ENCODE results near the gene HBZ.
"Not testable (repeated sequence)": the region's sequence is repeated elsewhere in the genome, so short reads cannot be mapped to it uniquely, and the experiment has no call there.

Gene HBZ

DNA sequence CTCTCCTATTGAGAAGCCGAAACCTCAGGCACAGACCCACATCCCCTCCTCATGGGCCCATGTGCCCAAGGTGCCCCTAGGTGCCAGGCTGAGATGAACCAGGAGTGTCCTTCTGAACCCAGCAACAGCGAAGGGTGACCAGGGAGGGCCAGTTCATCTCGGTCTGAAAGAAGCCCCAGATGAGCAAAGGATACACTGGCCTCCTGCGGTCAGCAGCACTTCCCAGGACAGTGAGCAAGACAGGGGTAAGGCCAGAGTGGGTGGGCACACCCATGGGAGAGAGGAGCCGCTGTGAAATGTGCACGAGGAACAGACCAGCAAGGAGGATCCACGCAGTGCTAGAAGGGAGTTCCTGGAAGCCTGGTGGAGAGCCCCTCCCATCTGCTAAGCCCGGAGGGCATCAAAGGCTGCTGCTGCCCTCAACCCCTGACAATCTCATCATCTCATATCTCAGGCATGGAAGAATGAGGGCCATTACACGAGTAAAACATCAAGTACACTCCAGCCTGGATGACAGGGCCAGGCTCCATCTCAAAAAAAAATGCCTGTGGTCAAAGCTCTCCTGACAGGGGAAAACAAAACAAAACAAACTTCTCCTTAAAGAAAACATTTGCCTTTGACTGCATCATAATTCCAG, 3.3 kb upstream of the HBZ start (continued):
- no peak for TF ChIP-seq ESRRG (CRISPR knock-in tag; IDR thresholded peaks at IDR 0.05)

DNA sequence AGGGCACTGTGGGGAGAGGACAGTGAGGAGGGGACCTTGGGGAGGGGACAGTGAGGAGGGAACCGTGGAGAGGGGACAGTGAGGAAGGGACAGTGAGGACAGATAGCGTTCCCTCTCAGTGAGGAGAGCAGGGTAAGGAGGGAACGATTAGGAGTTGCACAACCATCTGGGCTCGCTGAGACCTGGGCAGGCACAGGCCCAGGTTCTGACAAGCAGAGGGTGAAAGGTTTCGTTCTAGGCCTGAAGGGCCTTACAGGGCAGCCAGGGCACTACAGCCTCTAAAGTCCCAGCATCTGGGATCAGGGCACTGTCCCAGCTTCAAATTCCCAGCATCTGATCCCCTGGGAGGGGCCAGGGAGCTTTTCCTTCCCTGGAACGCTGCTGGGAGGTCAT, 681 bp downstream of the HBZ start:
- ATAC-seq: not testable (repeated sequence)

DNA sequence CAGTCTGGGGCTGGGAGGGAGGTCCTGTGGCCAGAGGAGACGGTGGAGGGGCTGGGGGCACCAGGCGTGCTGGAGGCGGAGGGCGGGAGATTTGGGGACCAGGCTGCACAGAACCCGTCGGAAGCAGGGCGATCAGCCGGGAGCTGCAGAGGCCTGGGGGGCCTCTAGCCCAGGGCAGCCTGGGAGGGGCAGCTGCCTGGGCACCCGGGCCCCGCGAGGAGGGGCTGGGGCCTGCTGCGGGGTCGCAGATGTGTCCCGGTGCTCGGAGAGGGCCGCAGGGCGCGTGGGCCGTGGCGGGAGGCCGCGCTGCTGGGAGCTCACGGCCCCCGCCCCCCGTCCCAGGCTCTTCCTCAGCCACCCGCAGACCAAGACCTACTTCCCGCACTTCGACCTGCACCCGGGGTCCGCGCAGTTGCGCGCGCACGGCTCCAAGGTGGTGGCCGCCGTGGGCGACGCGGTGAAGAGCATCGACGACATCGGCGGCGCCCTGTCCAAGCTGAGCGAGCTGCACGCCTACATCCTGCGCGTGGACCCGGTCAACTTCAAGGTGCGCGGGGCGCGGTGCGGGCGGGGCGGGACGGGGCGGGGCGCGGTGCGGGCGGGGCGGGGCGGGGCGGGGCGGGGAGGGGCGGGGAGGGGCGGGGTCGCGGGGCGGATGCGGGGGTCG, 1.2 kb downstream of the HBZ start:
- ATAC-seq: peak; percentile 7

DNA sequence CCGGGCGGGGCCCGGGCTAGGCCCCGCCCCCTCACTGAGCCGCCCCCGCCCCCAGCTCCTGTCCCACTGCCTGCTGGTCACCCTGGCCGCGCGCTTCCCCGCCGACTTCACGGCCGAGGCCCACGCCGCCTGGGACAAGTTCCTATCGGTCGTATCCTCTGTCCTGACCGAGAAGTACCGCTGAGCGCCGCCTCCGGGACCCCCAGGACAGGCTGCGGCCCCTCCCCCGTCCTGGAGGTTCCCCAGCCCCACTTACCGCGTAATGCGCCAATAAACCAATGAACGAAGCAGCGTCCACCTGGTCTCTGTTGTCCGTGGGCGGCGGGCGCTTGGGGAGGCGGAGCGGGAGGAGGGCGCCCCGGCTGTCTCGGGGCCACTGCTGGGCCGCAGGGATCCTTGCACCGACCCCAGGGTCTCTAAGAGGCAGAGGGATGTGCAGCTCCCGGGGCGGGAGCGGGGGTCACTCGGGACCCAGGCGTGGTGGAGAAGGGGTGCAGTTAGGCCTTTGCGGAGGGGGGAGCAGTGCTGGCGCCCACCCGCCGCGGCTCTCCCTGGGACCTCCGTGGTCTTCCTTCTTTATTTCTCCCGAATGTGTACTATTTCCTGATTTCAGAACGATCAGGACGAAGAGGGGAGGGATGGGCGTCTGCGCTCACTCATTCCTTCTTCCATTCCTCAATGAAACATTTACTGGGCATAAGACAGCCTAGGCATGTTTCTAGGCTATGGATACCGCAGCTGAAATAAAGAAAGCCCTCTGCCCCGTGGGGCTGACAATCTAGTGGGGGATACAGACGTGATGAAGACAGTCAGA, 2.0 kb downstream of the HBZ start:
- peak; percentile 70 for ATAC-seq
- TF ChIP-seq, protein P1, sequence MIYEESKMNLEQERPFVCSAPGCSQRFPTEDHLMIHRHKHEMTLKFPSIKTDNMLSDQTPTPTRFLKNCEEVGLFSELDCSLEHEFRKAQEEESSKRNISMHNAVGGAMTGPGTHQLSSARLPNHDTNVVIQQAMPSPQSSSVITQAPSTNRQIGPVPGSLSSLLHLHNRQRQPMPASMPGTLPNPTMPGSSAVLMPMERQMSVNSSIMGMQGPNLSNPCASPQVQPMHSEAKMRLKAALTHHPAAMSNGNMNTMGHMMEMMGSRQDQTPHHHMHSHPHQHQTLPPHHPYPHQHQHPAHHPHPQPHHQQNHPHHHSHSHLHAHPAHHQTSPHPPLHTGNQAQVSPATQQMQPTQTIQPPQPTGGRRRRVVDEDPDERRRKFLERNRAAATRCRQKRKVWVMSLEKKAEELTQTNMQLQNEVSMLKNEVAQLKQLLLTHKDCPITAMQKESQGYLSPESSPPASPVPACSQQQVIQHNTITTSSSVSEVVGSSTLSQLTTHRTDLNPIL (CRISPR knock-in tag; IDR thresholded peaks at IDR 0.05; ENCODE audit: low read depth): no peak

DNA sequence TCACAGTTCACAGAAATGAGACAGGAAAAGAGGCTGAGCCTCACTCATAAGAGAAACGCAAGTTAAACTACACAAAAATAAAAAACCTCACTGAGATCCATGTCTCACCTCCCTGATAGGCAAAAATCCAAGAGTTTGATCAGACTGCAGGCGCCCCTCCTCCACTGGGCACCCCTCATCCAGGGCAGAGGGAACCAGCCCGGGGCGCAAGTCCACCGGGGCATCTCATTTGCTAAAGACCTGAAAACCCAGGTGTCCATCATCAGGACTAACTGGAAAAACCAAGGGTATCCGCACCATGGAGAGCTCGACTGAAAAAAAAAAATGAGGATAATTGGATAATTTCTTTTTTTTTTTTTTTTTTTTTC, 2.6 kb downstream of the HBZ start:
- TF ChIP-seq ISL1 (CRISPR knock-in tag; IDR thresholded peaks at IDR 0.05) (no peak), CSDC2 (CRISPR knock-in tag; IDR thresholded peaks at IDR 0.05) (no peak), OSR1 (CRISPR knock-in tag; IDR thresholded peaks at IDR 0.05) (no peak), BACH2 (CRISPR knock-in tag; IDR thresholded peaks at IDR 0.05; ENCODE audit: borderline replicate concordance) (no peak), ZNF8 (CRISPR knock-in tag; IDR thresholded peaks at IDR 0.05) (no peak), PPARA (CRISPR knock-in tag; IDR thresholded peaks at IDR 0.05; ENCODE audit: borderline replicate concordance) (no peak), GLIS3 (CRISPR knock-in tag; IDR thresholded peaks at IDR 0.05) (no peak), SNAI2 (CRISPR knock-in tag; IDR thresholded peaks at IDR 0.05) (no peak), TCF4 (CRISPR knock-in tag; IDR thresholded peaks at IDR 0.05; ENCODE audit: borderline replicate concordance) (no peak), ZNF70 (CRISPR knock-in tag; IDR thresholded peaks at IDR 0.05) (no peak), TOX (CRISPR knock-in tag; IDR thresholded peaks at IDR 0.05; ENCODE audit: borderline replicate concordance) (no peak), ZFP30 (CRISPR knock-in tag; IDR thresholded peaks at IDR 0.05) (no peak)
- TF ChIP-seq, protein P2, sequence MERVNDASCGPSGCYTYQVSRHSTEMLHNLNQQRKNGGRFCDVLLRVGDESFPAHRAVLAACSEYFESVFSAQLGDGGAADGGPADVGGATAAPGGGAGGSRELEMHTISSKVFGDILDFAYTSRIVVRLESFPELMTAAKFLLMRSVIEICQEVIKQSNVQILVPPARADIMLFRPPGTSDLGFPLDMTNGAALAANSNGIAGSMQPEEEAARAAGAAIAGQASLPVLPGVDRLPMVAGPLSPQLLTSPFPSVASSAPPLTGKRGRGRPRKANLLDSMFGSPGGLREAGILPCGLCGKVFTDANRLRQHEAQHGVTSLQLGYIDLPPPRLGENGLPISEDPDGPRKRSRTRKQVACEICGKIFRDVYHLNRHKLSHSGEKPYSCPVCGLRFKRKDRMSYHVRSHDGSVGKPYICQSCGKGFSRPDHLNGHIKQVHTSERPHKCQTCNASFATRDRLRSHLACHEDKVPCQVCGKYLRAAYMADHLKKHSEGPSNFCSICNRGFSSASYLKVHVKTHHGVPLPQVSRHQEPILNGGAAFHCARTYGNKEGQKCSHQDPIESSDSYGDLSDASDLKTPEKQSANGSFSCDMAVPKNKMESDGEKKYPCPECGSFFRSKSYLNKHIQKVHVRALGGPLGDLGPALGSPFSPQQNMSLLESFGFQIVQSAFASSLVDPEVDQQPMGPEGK (CRISPR knock-in tag; IDR thresholded peaks at IDR 0.05; ENCODE audit: borderline replicate concordance): no peak
- TF ChIP-seq, protein P1 (CRISPR knock-in tag; IDR thresholded peaks at IDR 0.05; ENCODE audit: low read depth): no peak
- TF ChIP-seq, protein P3, sequence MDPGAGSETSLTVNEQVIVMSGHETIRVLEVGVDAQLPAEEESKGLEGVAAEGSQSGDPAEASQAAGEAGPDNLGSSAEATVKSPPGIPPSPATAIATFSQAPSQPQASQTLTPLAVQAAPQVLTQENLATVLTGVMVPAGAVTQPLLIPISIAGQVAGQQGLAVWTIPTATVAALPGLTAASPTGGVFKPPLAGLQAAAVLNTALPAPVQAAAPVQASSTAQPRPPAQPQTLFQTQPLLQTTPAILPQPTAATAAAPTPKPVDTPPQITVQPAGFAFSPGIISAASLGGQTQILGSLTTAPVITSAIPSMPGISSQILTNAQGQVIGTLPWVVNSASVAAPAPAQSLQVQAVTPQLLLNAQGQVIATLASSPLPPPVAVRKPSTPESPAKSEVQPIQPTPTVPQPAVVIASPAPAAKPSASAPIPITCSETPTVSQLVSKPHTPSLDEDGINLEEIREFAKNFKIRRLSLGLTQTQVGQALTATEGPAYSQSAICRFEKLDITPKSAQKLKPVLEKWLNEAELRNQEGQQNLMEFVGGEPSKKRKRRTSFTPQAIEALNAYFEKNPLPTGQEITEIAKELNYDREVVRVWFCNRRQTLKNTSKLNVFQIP (CRISPR knock-in tag; IDR thresholded peaks at IDR 0.05; ENCODE audit: borderline replicate concordance, low read depth): no peak
- no peak for ATAC-seq

DNA sequence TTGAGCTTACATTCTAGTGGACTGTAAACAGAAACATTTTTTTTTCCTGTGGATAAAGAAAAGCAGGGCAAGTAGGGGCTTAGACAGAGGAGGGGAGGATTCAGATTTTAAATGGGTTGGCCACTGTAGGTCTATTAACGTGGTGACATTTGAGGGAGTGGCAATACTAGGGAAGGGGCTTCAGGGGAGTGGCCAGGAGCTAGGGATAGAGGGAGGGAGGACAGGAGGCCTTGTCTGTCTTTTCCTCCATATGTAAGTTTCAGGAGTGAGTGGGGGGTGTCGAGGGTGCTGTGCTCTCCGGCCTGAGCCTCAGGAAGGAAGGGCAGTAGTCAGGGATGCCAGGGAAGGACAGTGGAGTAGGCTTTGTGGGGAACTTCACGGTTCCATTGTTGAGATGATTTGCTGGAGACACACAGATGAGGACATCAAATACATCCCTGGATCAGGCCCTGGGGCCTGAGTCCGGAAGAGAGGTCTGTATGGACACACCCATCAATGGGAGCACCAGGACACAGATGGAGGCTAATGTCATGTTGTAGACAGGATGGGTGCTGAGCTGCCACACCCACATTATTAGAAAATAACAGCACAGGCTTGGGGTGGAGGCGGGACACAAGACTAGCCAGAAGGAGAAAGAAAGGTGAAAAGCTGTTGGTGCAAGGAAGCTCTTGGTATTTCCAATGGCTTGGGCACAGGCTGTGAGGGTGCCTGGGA, 6.8 kb downstream of the HBZ start:
- no peak for TF ChIP-seq ZNF8 (CRISPR knock-in tag; IDR thresholded peaks at IDR 0.05)
- TF ChIP-seq ZC3H10 (CRISPR knock-in tag; IDR thresholded peaks at IDR 0.05): no peak
- TF ChIP-seq ZNF565 (CRISPR knock-in tag; conservative IDR thresholded peaks at IDR 0.05; ENCODE audit: low read depth): no peak
- no peak for TF ChIP-seq TCF4 (CRISPR knock-in tag; IDR thresholded peaks at IDR 0.05; ENCODE audit: borderline replicate concordance)
- TF ChIP-seq PPARA (CRISPR knock-in tag; IDR thresholded peaks at IDR 0.05; ENCODE audit: borderline replicate concordance): no peak
- no peak for TF ChIP-seq ISL1 (CRISPR knock-in tag; IDR thresholded peaks at IDR 0.05)
- ATAC-seq: no peak

DNA sequence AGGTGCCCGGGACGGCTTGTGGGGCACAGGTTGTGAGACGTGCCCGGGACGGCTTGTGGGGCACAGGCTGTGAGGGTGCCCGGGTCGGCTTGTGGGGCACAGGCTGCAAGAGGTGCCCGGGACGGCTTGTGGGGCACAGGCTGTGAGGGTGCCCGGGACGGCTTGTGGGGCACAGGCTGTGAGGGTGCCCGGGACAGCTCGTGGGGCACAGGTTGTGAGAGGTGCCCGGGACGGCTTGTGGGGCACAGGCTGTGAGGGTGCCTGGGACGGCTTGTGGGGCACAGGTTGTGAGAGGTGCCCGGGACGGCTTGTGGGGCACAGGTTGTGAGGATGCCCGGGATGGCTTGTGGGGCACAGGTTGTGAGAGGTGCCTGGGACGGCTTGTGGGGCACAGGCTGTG, 7.8 kb downstream of the HBZ start:
- ATAC-seq: not testable (repeated sequence)

Measured in SK-N-SH treated with all-trans-retinoic acid at 6 μM for 48 hours (cell line).